GM20000 (cell line): Measurements from ENCODE around the gene RAPGEF2.
"Not testable (repeated sequence)": the region's sequence is repeated elsewhere in the genome, so short reads cannot be mapped to it uniquely, and the experiment has no call there.

ENCODE experiments used
- DNase-seq: peaks from one replicate; pipeline ENCODE4 v3.0.0; 2012; ENCODE audit warnings: low spot score
- CTCF ChIP-seq: IDR thresholded peaks from 2 replicates; pipeline ENCODE4 v1.5.1; 2012; ENCODE audit warnings: mild to moderate bottlenecking, control low read depth; ENCODE audit errors: extremely low read depth, missing control alignments

The RAPGEF2 gene

GRCh38 chr4:159369256-159369655, 266.4 kb downstream of the RAPGEF2 start:
- TF ChIP-seq CTCF, result no peak

GRCh38 chr4:159370286-159370685, 267.4 kb downstream of the RAPGEF2 start:
- DNase-seq, result no peak
- no peak for TF ChIP-seq CTCF

More at GRCh38 chr4:159369256-159369655, 266.4 kb downstream of the RAPGEF2 start:
- no peak for DNase-seq

GRCh38 chr4:159374749-159375530, 272.1 kb downstream of the RAPGEF2 start:
- DNase-seq, result no peak
- TF ChIP-seq CTCF, result no peak

GRCh38 chr4:159376289-159376688, 273.4 kb downstream of the RAPGEF2 start:
- DNase-seq, result no peak
- TF ChIP-seq CTCF, result no peak

GRCh38 chr4:159378056-159378616, 275.3 kb downstream of the RAPGEF2 start:
- DNase-seq, result no peak
- TF ChIP-seq CTCF, result no peak

- DNase-seq, result not testable (repeated sequence)
These were observed 276.2 kb downstream of the RAPGEF2 start for GRCh38 chr4:159379064-159379463.

- DNase-seq, result no peak
- no peak for TF ChIP-seq CTCF
These were observed 277.0 kb downstream of the RAPGEF2 start for GRCh38 chr4:159379836-159380235.
